GM18951 (cell line): ENCODE results near the gene CNOT6L.
A peak's percentile ranks its signal among the peaks of the same experiment; 100 is the strongest.

Experiments
- POLR2A ChIP-seq: IDR thresholded peaks from 4 replicates; pipeline ENCODE4 v1.6.1; 2011; ENCODE audit warnings: mild to moderate bottlenecking; ENCODE audit not compliant: insufficient read length, insufficient read depth; ENCODE audit errors: extremely low read depth
- in situ Hi-C: fragments of 300-500 bp; cut with MboI; formaldehyde crosslinking; loops from one replicate; pipeline ENCODE4 v1.12.0; 2022; ENCODE audit warnings: low sequenced_read_pairs, mixed read lengths, inconsistent platforms; ENCODE audit not compliant: unreplicated experiment

Gene CNOT6L

GRCh38 chr4:77845400-77845799 is 26.2 kb upstream of the CNOT6L start:
- no peak for TF ChIP-seq POLR2A

GRCh38 chr4:77844363-77844762 is 25.2 kb upstream of the CNOT6L start:
- in situ Hi-C loops, result no loop called here
- TF ChIP-seq POLR2A, result no peak

More at GRCh38 chr4:77845400-77845799, 26.2 kb upstream of the CNOT6L start:
- in situ Hi-C loops, result no loop called here

- in situ Hi-C loops, result no loop called here
- no peak for TF ChIP-seq POLR2A
Measured at GRCh38 chr4:77843628-77844027, 24.5 kb upstream of the CNOT6L start.

- in situ Hi-C loops, result no loop called here
- TF ChIP-seq POLR2A, result no peak
Measured at GRCh38 chr4:77834403-77834802, 15.2 kb upstream of the CNOT6L start.

GRCh38 chr4:77833126-77833724 is 14.1 kb upstream of the CNOT6L start:
- TF ChIP-seq POLR2A, result no peak
- in situ Hi-C loops, result no loop called here

- in situ Hi-C loops, result no loop called here
- TF ChIP-seq POLR2A, result no peak
Measured at GRCh38 chr4:77827343-77827742, 8.2 kb upstream of the CNOT6L start.

- TF ChIP-seq POLR2A, result no peak
- in situ Hi-C loops, result no loop called here
Measured at GRCh38 chr4:77826275-77826674, 7.1 kb upstream of the CNOT6L start.

- no peak for TF ChIP-seq POLR2A
- in situ Hi-C loops, result no loop called here
Measured at GRCh38 chr4:77821775-77822174, 2.6 kb upstream of the CNOT6L start.

GRCh38 chr4:77820649-77821561 is 1.7 kb upstream of the CNOT6L start:
- in situ Hi-C loops, result no loop called here

GRCh38 chr4:77819843-77820648 is 878 bp upstream of the CNOT6L start:
- in situ Hi-C loops, result no loop called here
- peak; percentile 73 for TF ChIP-seq POLR2A

More at GRCh38 chr4:77820649-77821561, 1.7 kb upstream of the CNOT6L start:
- TF ChIP-seq POLR2A, result no peak

- in situ Hi-C loops, result no loop called here
- TF ChIP-seq POLR2A, result peak; percentile 10
Measured at GRCh38 chr4:77819404-77819842, 255 bp upstream of the CNOT6L start.

- in situ Hi-C loops, result no loop called here
- no peak for TF ChIP-seq POLR2A
Measured at GRCh38 chr4:77818073-77818601, 1.0 kb downstream of the CNOT6L start.

- TF ChIP-seq POLR2A, result no peak
- in situ Hi-C loops, result no loop called here
Measured at GRCh38 chr4:77817304-77818072, 1.7 kb downstream of the CNOT6L start.

- no peak for TF ChIP-seq POLR2A
Measured at GRCh38 chr4:77816546-77816945, 2.6 kb downstream of the CNOT6L start.

More at GRCh38 chr4:77816546-77816945, 2.6 kb downstream of the CNOT6L start:
- in situ Hi-C loops, result no loop called here
